CD4-positive, alpha-beta T cell (primary cell): ENCODE results near the gene OXSR1. TPM values are rescaled to one million over a fixed set of nuclear protein-coding genes. Genes with fewer than 3 reads are reported as not detected.

ENCODE experiments used
- ATAC-seq: fragments of 200-7000 bp; cut with Tn5 transposase; one replicate; pipeline ENCODE4 v1.10.0; 2022; ENCODE audit warnings: mild to moderate bottlenecking; ENCODE audit not compliant: poor library complexity
- CTCF ChIA-PET: fragments of 350-600 bp; sonication (Branson Sonifier 250); formaldehyde crosslinking; loops from one replicate; lab custom pipeline; 2021; ENCODE audit warnings: antibody characterized with exemption, inconsistent platforms; lab: Charles Lee
- POLR2A ChIA-PET: fragments of 350-600 bp; sonication (Branson Sonifier 250); formaldehyde crosslinking; loops from one replicate; lab custom pipeline; 2021; ENCODE audit warnings: antibody characterized with exemption, inconsistent platforms; lab: Charles Lee
- DNase-seq, 14 experiments: peaks; one replicate each; pipeline ENCODE4 v3.0.0-alpha.2; 2013 to 2020; ENCODE audit warnings: mixed read lengths in 2 of 14
- H3K27ac ChIP-seq, 2 donors: one replicate each; pipeline versions ENCODE4 v1.5.1 to v1.7.0; 2013; ENCODE audit warnings: low read length in 2 of 2, low read depth in 1 of 2, mild to moderate bottlenecking in 1 of 2
- H3K27me3 ChIP-seq, 2 experiments: 1 replicate in 1 of 2; 2 replicates in 1 of 2; pipeline versions ENCODE4 v1.6.1 to v1.7.0; 2013; ENCODE audit warnings: low read length in 2 of 2, control low read depth in 1 of 2, mild to moderate bottlenecking in 1 of 2, moderate library complexity in 1 of 2; ENCODE audit not compliant: insufficient read depth in 2 of 2, control insufficient read depth in 1 of 2
- H3K36me3 ChIP-seq: one replicate; pipeline ENCODE4 v1.6.1; 2013; ENCODE audit warnings: low read length, control low read depth; ENCODE audit not compliant: insufficient read depth
- H3K4me1 ChIP-seq: one replicate; pipeline ENCODE4 v1.6.1; 2013; ENCODE audit warnings: low read length, control low read depth; ENCODE audit not compliant: insufficient read depth
- H3K4me3 ChIP-seq: one replicate; pipeline ENCODE4 v1.5.1; 2013; ENCODE audit warnings: mild to moderate bottlenecking, low read length, moderate library complexity
- H3K9me3 ChIP-seq, 2 experiments: 1 replicate in 1 of 2; 2 replicates in 1 of 2; pipeline versions ENCODE4 v1.6.1 to v1.7.0; 2013; ENCODE audit warnings: low read length in 2 of 2, mild to moderate bottlenecking in 2 of 2, control low read depth in 1 of 2, moderate library complexity in 1 of 2; ENCODE audit not compliant: control insufficient read depth in 1 of 2, insufficient read depth in 1 of 2
- H3K27ac Mint-ChIP-seq: one replicate; pipeline ENCODE4 v1.8.0; 2020; ENCODE audit warnings: mixed read lengths
- H3K27me3 Mint-ChIP-seq: one replicate; pipeline ENCODE4 v1.8.0; 2021; ENCODE audit warnings: mixed read lengths
- H3K36me3 Mint-ChIP-seq: one replicate; pipeline ENCODE4 v1.8.0; 2021; ENCODE audit warnings: low read depth, mixed read lengths
- H3K4me1 Mint-ChIP-seq: one replicate; pipeline ENCODE4 v1.8.0; 2021; ENCODE audit warnings: low read depth, mixed read lengths
- H3K4me3 Mint-ChIP-seq: one replicate; pipeline ENCODE4 v1.8.0; 2020; ENCODE audit warnings: mild to moderate bottlenecking, mixed read lengths
- H3K9me3 Mint-ChIP-seq: one replicate; pipeline ENCODE4 v1.8.0; 2020; ENCODE audit warnings: mixed read lengths
- intact Hi-C, 2 experiments: fragments of 100-400 bp; cut with DNase I in 1 of 2; cut with micrococcal nuclease in 1 of 2; formaldehyde crosslinking; loops; one replicate each; pipeline versions ENCODE4 v1.15.1 to v1.9.0; 2023 to 2025; cut with DNase I, micrococcal nuclease
- total RNA-seq, 174 experiments: library from RNA in 2 of 174; stranded (reverse) in 2 of 174; gene quantifications; one replicate each; pipeline ENCODE4 v1.2.3 and lab custom pipeline; 2021 to 2026
- TF ChIP-seq, protein P1 (sequence below): fragments of 200-600 bp; IDR thresholded peaks from one replicate; pipeline ENCODE4 v1.8.0; 2022; ENCODE audit warnings: antibody characterized with exemption, mild to moderate bottlenecking

The OXSR1 gene
- total RNA-seq, 2 experiments from 2014 or later, result 28.3 to 30.3 TPM

- no peaks in the 10 kb centered on the region for H3K4me1 ChIP-seq
- Mint-ChIP-seq H3K4me1 (no peaks in the 10 kb centered on the region), H3K36me3 (no peaks in the 10 kb centered on the region), H3K4me3 (no peak overlapping the region), H3K27me3 (no peaks in the 10 kb centered on the region), H3K27ac (no peak overlapping the region), H3K9me3 (no peaks in the 10 kb centered on the region)
- no peaks in the 10 kb centered on the region for H3K9me3 ChIP-seq
- ChIA-PET POLR2A (interaction anchor here (1.0 kb wide), 1 partner anchor 162 kb away, joined by 3 read pairs; no protein-coding TSS in a partner anchor), CTCF (interaction anchor here (0.7 to 1.3 kb wide), 2 partner anchors 180 to 323 kb away, joined by 3 read pairs; no protein-coding TSS in a partner anchor)
- no peak overlapping the region for H3K4me3 ChIP-seq
- no peak overlapping the region for H3K27ac ChIP-seq
- H3K27me3 ChIP-seq, result peaks cover 0 to 2% of the 10 kb centered on the region in 2 experiments
- DNase-seq (peak in 2 of 14 experiments; percentile 9 to 10), ATAC-seq (no peak)
- TF ChIP-seq, protein P1, sequence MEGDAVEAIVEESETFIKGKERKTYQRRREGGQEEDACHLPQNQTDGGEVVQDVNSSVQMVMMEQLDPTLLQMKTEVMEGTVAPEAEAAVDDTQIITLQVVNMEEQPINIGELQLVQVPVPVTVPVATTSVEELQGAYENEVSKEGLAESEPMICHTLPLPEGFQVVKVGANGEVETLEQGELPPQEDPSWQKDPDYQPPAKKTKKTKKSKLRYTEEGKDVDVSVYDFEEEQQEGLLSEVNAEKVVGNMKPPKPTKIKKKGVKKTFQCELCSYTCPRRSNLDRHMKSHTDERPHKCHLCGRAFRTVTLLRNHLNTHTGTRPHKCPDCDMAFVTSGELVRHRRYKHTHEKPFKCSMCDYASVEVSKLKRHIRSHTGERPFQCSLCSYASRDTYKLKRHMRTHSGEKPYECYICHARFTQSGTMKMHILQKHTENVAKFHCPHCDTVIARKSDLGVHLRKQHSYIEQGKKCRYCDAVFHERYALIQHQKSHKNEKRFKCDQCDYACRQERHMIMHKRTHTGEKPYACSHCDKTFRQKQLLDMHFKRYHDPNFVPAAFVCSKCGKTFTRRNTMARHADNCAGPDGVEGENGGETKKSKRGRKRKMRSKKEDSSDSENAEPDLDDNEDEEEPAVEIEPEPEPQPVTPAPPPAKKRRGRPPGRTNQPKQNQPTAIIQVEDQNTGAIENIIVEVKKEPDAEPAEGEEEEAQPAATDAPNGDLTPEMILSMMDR, result peak; percentile 27
- no peaks in the 10 kb centered on the region for H3K36me3 ChIP-seq
- intact Hi-C loops, result loop anchor here in 1 of 2 experiments (5.0 kb wide), 1 partner anchor 181 kb away; no protein-coding TSS in a partner anchor
These were observed 132.8 kb downstream of the OXSR1 start for GRCh38 chr3:38297947-38298711.

Other genes starting within 250 kb of the OXSR1 start
- 10 to 100 TPM; 23.2 to 24.4 TPM for gene VILL, start 174.8 kb upstream of the OXSR1 start, total RNA-seq
- gene PLCD1, start 135.9 kb upstream of the OXSR1 start, total RNA-seq, result 10 to 100 TPM; 67.0 to 69.8 TPM
- 1 to 10 TPM; 4.4 to 5.1 TPM for gene DLEC1, start 126.3 kb upstream of the OXSR1 start, total RNA-seq
- gene ACAA1, start 28.4 kb upstream of the OXSR1 start, total RNA-seq, result 10 to 100 TPM; 56.4 to 58.9 TPM
- 10 to 100 TPM; 26.9 to 27.2 TPM for gene MYD88, start 26.9 kb upstream of the OXSR1 start, total RNA-seq
- gene SLC22A13, start 100.3 kb downstream of the OXSR1 start, total RNA-seq, result under 1 TPM; 0.19 to 0.22 TPM
- gene SLC22A14, start 116.8 kb downstream of the OXSR1 start, total RNA-seq, result under 1 TPM in 1 of 2 experiments, not detected in 1; 0.11 TPM
- under 1 TPM; 0.25 to 0.59 TPM for gene XYLB, start 181.2 kb downstream of the OXSR1 start, total RNA-seq